Activated CD8-positive, alpha-beta T cell treated with anti-CD3 and anti-CD28 coated beads for 36 hours (primary cell): Measurements from ENCODE around the gene C1orf35. TPM values are rescaled to one million over a fixed set of nuclear protein-coding genes. Genes with fewer than 3 reads are reported as not detected.

Experiments used
- ATAC-seq: fragments of 200-7000 bp; cut with Tn5 transposase; one replicate; pipeline ENCODE4 v1.10.0; 2021; ENCODE audit warnings: mild to moderate bottlenecking, moderate library complexity
- CTCF ChIA-PET: fragments of 350-600 bp; sonication (Branson Sonifier 250); formaldehyde crosslinking; loops from one replicate; lab custom pipeline; 2021; ENCODE audit warnings: antibody characterized with exemption; lab: Charles Lee
- POLR2A ChIA-PET: fragments of 350-600 bp; sonication (Branson Sonifier 250); formaldehyde crosslinking; loops from one replicate; lab custom pipeline; 2021; ENCODE audit warnings: antibody characterized with exemption; lab: Charles Lee
- DNase-seq: peaks from one replicate; pipeline ENCODE4 v3.0.0-alpha.2; 2020
- H3K27ac Mint-ChIP-seq: one replicate; pipeline ENCODE4 v1.8.0; 2021; ENCODE audit warnings: mild to moderate bottlenecking, mixed read lengths
- H3K27me3 Mint-ChIP-seq: one replicate; pipeline ENCODE4 v1.8.0; 2021; ENCODE audit warnings: mixed read lengths
- H3K36me3 Mint-ChIP-seq: one replicate; pipeline ENCODE4 v1.8.0; 2021; ENCODE audit warnings: low read depth, mixed read lengths
- H3K4me1 Mint-ChIP-seq: one replicate; pipeline ENCODE4 v1.8.0; 2021; ENCODE audit warnings: low read depth, mixed read lengths
- H3K4me3 Mint-ChIP-seq: one replicate; pipeline ENCODE4 v1.8.0; 2021; ENCODE audit warnings: mild to moderate bottlenecking, moderate library complexity, mixed read lengths
- H3K9me3 Mint-ChIP-seq: one replicate; pipeline ENCODE4 v1.8.0; 2021; ENCODE audit warnings: mixed read lengths
- intact Hi-C: fragments of 100-400 bp; cut with micrococcal nuclease; formaldehyde crosslinking; loops from one replicate; pipeline ENCODE4 v1.10.0; 2022
- total RNA-seq, 2 experiments: library from RNA; stranded (reverse); gene quantifications; one replicate each; pipeline ENCODE4 v1.2.3, GENCODE V29; 2021
- TF ChIP-seq, protein P1 (sequence below): fragments of 200-600 bp; IDR thresholded peaks from one replicate; pipeline ENCODE4 v1.8.0; 2022; ENCODE audit warnings: antibody characterized with exemption, mild to moderate bottlenecking

Gene C1orf35
- total RNA-seq, 2 experiments from 2014 or later: 22.2 to 23.5 TPM

GRCh38 chr1:228066891-228067654 lies 36.1 kb downstream of the C1orf35 start:
- CTCF ChIA-PET: no interaction called here
- intact Hi-C loops: no loop called here

GRCh38 chr1:228066416-228066815 lies 36.7 kb downstream of the C1orf35 start:
- Mint-ChIP-seq H3K9me3 (no peaks in the 10 kb centered on the region), H3K4me1 (no peaks in the 10 kb centered on the region), H3K36me3 (no peaks in the 10 kb centered on the region), H3K27me3 (peaks cover 14% of the 10 kb centered on the region), H3K27ac (no peak overlapping the region), H3K4me3 (no peak overlapping the region)
- CTCF ChIA-PET: no interaction called here
- POLR2A ChIA-PET: no interaction called here
- ATAC-seq: no peak
- DNase-seq: no peak
- TF ChIP-seq, protein P1, sequence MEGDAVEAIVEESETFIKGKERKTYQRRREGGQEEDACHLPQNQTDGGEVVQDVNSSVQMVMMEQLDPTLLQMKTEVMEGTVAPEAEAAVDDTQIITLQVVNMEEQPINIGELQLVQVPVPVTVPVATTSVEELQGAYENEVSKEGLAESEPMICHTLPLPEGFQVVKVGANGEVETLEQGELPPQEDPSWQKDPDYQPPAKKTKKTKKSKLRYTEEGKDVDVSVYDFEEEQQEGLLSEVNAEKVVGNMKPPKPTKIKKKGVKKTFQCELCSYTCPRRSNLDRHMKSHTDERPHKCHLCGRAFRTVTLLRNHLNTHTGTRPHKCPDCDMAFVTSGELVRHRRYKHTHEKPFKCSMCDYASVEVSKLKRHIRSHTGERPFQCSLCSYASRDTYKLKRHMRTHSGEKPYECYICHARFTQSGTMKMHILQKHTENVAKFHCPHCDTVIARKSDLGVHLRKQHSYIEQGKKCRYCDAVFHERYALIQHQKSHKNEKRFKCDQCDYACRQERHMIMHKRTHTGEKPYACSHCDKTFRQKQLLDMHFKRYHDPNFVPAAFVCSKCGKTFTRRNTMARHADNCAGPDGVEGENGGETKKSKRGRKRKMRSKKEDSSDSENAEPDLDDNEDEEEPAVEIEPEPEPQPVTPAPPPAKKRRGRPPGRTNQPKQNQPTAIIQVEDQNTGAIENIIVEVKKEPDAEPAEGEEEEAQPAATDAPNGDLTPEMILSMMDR: no peak
- intact Hi-C loops: no loop called here

More at GRCh38 chr1:228066891-228067654, 36.1 kb downstream of the C1orf35 start:
- Mint-ChIP-seq H3K4me1 (no peaks in the 10 kb centered on the region), H3K9me3 (no peaks in the 10 kb centered on the region), H3K36me3 (no peaks in the 10 kb centered on the region), H3K4me3 (no peak overlapping the region), H3K27ac (no peak overlapping the region), H3K27me3 (peaks cover 12% of the 10 kb centered on the region)
- DNase-seq (no peak), ATAC-seq (no peak)
- TF ChIP-seq, protein P1: no peak
- POLR2A ChIA-PET: no interaction called here

DNA sequence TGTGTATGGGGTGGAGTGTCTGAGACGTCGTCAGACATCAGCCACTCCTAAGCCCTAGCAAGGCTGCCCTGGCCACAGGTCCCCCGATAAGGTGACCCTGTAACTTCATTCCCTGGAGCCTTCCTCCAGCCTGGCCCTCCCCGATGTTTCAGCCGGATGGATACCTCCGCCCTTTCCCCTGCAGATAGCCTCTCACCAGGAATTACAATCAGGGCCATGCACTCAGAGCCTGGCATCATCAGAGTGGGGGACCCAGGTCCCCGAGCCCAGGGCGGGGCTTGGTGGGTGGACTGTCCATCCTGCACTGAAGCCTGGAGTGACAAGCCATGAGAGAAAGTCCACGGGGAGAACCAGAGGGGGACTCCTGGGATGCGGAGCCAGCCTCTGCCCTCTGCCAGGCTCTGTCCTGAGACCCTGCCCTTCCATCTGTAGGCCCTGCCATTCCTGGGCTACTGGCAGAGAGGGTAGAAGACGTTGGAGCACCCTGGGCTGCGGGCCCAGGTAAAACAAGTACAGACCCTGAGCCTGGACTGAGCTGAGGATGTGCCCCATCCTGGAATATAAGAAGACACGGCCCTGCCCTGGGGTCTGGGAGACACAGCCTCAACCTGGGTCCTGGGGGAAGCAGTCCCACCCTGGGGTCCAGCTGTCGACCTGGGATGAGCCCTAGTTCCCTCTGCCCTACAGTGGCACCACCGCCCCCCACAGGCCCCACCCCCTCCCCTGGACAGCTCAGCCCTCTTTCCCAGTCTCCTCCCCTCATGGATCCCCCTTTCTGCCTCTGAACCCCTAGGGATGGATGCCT lies 37.4 kb downstream of the C1orf35 start:
- H3K27ac Mint-ChIP-seq: no peak overlapping the region

DNA sequence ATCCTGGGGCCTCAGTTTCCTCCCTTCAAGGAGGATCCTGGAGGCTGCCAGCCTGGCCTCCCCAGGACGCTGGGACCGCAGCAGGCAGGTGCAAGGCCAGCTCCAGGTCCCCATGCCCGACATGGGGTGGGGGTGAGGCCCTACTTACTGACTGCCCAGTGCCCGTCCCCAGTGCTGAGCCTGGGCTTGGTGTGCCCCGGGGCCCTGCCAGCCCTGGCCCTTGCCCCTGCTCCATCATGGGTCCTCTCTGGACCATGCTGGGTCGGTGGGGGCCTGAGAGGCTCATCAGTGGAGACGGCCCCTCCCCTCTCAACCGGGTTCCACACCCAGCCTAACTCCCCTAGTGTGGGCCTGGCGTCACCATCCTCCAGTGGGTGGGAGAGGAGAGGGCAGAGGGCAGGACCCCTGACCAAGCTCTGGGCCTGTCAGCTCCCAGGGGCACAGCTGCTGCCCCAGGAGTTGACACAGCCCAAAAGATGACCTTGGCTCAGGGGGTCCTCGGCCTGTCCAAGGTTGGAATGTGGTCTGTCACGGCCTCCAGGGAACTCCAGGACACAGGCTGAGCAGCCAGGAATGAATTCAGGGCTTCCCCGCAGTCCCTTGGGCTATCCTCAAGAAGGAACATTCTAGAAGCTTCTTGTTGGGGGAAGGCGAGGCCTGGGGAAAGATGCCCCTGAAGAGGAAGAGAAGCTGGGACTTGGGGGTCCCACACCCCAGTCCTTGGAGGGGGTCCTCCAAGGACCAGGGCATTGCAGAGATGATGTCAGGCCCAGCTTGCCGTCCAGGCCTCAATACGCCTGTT lies 38.2 kb downstream of the C1orf35 start:
- CTCF ChIA-PET: no interaction called here
- TF ChIP-seq, protein P1: no peak
- no peak for ATAC-seq
- Mint-ChIP-seq H3K36me3 (no peaks in the 10 kb centered on the region), H3K9me3 (no peaks in the 10 kb centered on the region), H3K4me3 (no peak overlapping the region), H3K27me3 (peaks cover 23% of the 10 kb centered on the region), H3K27ac (no peak overlapping the region), H3K4me1 (peaks cover 2% of the 10 kb centered on the region)
- no peak for DNase-seq
- POLR2A ChIA-PET: no interaction called here
- intact Hi-C loops: no loop called here

More for the DNA sequence above, 37.4 kb downstream of the C1orf35 start:
- Mint-ChIP-seq H3K4me1 (peaks cover 2% of the 10 kb centered on the region), H3K9me3 (no peaks in the 10 kb centered on the region), H3K27me3 (peaks cover 20% of the 10 kb centered on the region), H3K4me3 (no peak overlapping the region), H3K36me3 (no peaks in the 10 kb centered on the region)
- TF ChIP-seq, protein P1: no peak
- DNase-seq (no peak), ATAC-seq (no peak)
- intact Hi-C loops: no loop called here
- ChIA-PET CTCF (no interaction called here), POLR2A (no interaction called here)
